CD4-positive, alpha-beta T cell treated with Interleukin-4 for 4 hours (primary cell): ENCODE results near the gene PRDM16.

ENCODE experiments used
- DNase-seq: peaks from one replicate; pipeline ENCODE4 v3.0.0-alpha.2; 2020

The PRDM16 gene

GRCh38 chr1:3349161-3349967 is 280.4 kb downstream of the PRDM16 start:
- DNase-seq = no peak

GRCh38 chr1:3349968-3350299 is 280.9 kb downstream of the PRDM16 start:
- DNase-seq = no peak

- DNase-seq = no peak
Observed at GRCh38 chr1:3350506-3351261, 281.7 kb downstream of the PRDM16 start.

GRCh38 chr1:3351449-3352298 is 282.7 kb downstream of the PRDM16 start:
- DNase-seq = no peak

GRCh38 chr1:3352299-3352951 is 283.4 kb downstream of the PRDM16 start:
- no peak for DNase-seq

GRCh38 chr1:3352952-3353331 is 283.9 kb downstream of the PRDM16 start:
- no peak for DNase-seq

- no peak for DNase-seq
Observed at GRCh38 chr1:3353876-3354275, 284.9 kb downstream of the PRDM16 start.

- no peak for DNase-seq
Observed at GRCh38 chr1:3355089-3355488, 286.1 kb downstream of the PRDM16 start.

GRCh38 chr1:3355894-3356826 is 287.2 kb downstream of the PRDM16 start:
- no peak for DNase-seq

GRCh38 chr1:3356827-3357460 is 287.9 kb downstream of the PRDM16 start:
- DNase-seq = no peak

- DNase-seq = no peak
Observed at GRCh38 chr1:3357526-3358297, 288.7 kb downstream of the PRDM16 start.

- DNase-seq = no peak
Observed at GRCh38 chr1:3359351-3359750, 290.3 kb downstream of the PRDM16 start.

GRCh38 chr1:3359756-3360440 is 290.9 kb downstream of the PRDM16 start:
- DNase-seq = no peak

GRCh38 chr1:3360646-3361257 is 291.7 kb downstream of the PRDM16 start:
- DNase-seq = no peak

- no peak for DNase-seq
Observed at GRCh38 chr1:3363023-3363422, 294.0 kb downstream of the PRDM16 start.

GRCh38 chr1:3363756-3364155 is 294.8 kb downstream of the PRDM16 start:
- DNase-seq = no peak

GRCh38 chr1:3364551-3364950 is 295.5 kb downstream of the PRDM16 start:
- DNase-seq = no peak

- DNase-seq = no peak
Observed at GRCh38 chr1:3364983-3365382, 296.0 kb downstream of the PRDM16 start.

GRCh38 chr1:3365523-3366125 is 296.6 kb downstream of the PRDM16 start:
- no peak for DNase-seq
